Sigmoid colon (tissue), 4 donors: ENCODE data around the gene ARHGEF28.

ENCODE experiments used
- EP300 ChIP-seq, 4 donors: sonication (generic); formaldehyde crosslinking; IDR thresholded peaks; one replicate each; pipeline ENCODE4 v1.6.1; 2017; ENCODE audit warnings: antibody characterized with exemption in 4 of 4
- POLR2AphosphoS5 ChIP-seq, 4 donors: sonication (generic); formaldehyde crosslinking; IDR thresholded peaks; one replicate each; pipeline ENCODE4 v1.6.1; 2017; ENCODE audit warnings: antibody characterized with exemption in 4 of 4
- TF ChIP-seq, protein P1 (sequence below), 4 experiments: fragments of 450-650 bp in 3 of 4; fragments of 200-600 bp in 1 of 4; IDR thresholded peaks; one replicate each; pipeline ENCODE4 v1.5.1; 2016 to 2019; ENCODE audit warnings: antibody characterized with exemption in 4 of 4, mild to moderate bottlenecking in 3 of 4, moderate library complexity in 2 of 4

GRCh38 chr5:73678807-73679206 is 52.8 kb downstream of the ARHGEF28 start:
- TF ChIP-seq POLR2AphosphoS5 (IDR thresholded peaks at IDR 0.05) = no peak
- TF ChIP-seq, protein P1, sequence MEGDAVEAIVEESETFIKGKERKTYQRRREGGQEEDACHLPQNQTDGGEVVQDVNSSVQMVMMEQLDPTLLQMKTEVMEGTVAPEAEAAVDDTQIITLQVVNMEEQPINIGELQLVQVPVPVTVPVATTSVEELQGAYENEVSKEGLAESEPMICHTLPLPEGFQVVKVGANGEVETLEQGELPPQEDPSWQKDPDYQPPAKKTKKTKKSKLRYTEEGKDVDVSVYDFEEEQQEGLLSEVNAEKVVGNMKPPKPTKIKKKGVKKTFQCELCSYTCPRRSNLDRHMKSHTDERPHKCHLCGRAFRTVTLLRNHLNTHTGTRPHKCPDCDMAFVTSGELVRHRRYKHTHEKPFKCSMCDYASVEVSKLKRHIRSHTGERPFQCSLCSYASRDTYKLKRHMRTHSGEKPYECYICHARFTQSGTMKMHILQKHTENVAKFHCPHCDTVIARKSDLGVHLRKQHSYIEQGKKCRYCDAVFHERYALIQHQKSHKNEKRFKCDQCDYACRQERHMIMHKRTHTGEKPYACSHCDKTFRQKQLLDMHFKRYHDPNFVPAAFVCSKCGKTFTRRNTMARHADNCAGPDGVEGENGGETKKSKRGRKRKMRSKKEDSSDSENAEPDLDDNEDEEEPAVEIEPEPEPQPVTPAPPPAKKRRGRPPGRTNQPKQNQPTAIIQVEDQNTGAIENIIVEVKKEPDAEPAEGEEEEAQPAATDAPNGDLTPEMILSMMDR (IDR thresholded peaks at IDR 0.05) = no peak
- TF ChIP-seq EP300 (IDR thresholded peaks at IDR 0.05) = no peak
